HepG2 (cell line): Measurements from ENCODE around the gene PDIA6. TPM values are rescaled to one million over a fixed set of nuclear protein-coding genes. Genes with fewer than 3 reads are reported as not detected.

Source experiments
- AFF4 ChIP-seq: sonication (generic); formaldehyde crosslinking; IDR thresholded peaks from 2 replicates; pipeline ENCODE4 v1.4.0; 2020; ENCODE audit warnings: missing genetic modification reagents
- ATF4 ChIP-seq, 2 experiments: fragments of 450-650 bp in 1 of 2; sonication (generic) in 1 of 2; formaldehyde crosslinking; IDR thresholded peaks; 2 replicates each; pipeline versions ENCODE4 v1.5.0 to v1.8.0; 2020 to 2022; ENCODE audit warnings: mild to moderate bottlenecking in 1 of 2, missing genetic modification reagents in 1 of 2
- CBFB ChIP-seq: sonication (generic); formaldehyde crosslinking; IDR thresholded peaks from 2 replicates; pipeline ENCODE4 v1.4.0; 2020; ENCODE audit warnings: missing genetic modification reagents
- FOXP1 ChIP-seq, 2 experiments: fragments of 450-650 bp in 1 of 2; IDR thresholded peaks; 2 replicates each; pipeline ENCODE4 v1.6.1; 2017 to 2018; ENCODE audit warnings: antibody characterized with exemption in 1 of 2
- IRX3 ChIP-seq: sonication (generic); formaldehyde crosslinking; IDR thresholded peaks from 2 replicates; pipeline ENCODE4 v1.8.1; 2023; ENCODE audit warnings: mild to moderate bottlenecking, low read depth, missing genetic modification reagents, borderline replicate concordance
- LCORL ChIP-seq, 2 experiments: fragments of 450-650 bp in 1 of 2; sonication (generic) in 1 of 2; formaldehyde crosslinking in 1 of 2; IDR thresholded peaks; 2 replicates each; pipeline versions ENCODE4 v1.5.0 to v1.6.1; 2017 to 2020; ENCODE audit warnings: antibody characterized with exemption in 1 of 2, missing genetic modification reagents in 1 of 2
- MEIS2 ChIP-seq: sonication (generic); formaldehyde crosslinking; IDR thresholded peaks from 2 replicates; pipeline ENCODE4 v1.9.0; 2021; ENCODE audit warnings: mild to moderate bottlenecking, missing genetic modification reagents
- MLLT10 ChIP-seq: sonication (generic); formaldehyde crosslinking; IDR thresholded peaks from 2 replicates; pipeline ENCODE4 v1.4.0; 2020; ENCODE audit warnings: missing genetic modification reagents
- MLXIP ChIP-seq: sonication (generic); formaldehyde crosslinking; IDR thresholded peaks from 2 replicates; pipeline ENCODE4 v1.9.0; 2021; ENCODE audit warnings: missing genetic modification reagents, borderline replicate concordance
- NR0B2 ChIP-seq: sonication (generic); formaldehyde crosslinking; IDR thresholded peaks from 2 replicates; pipeline ENCODE4 v1.4.0; 2020; ENCODE audit warnings: mild to moderate bottlenecking, missing genetic modification reagents
- NR3C1 ChIP-seq: sonication (generic); formaldehyde crosslinking; IDR thresholded peaks from 2 replicates; pipeline ENCODE4 v1.4.0; 2020; ENCODE audit warnings: missing genetic modification reagents
- PRMT3 ChIP-seq: sonication (generic); formaldehyde crosslinking; IDR thresholded peaks from 2 replicates; pipeline ENCODE4 v1.8.1; 2022; ENCODE audit warnings: low read depth, mild to moderate bottlenecking, moderate library complexity, missing genetic modification reagents, borderline replicate concordance
- RCOR2 ChIP-seq: IDR thresholded peaks from 2 replicates; pipeline ENCODE4 v1.6.1; 2016; ENCODE audit warnings: missing biosample characterization, missing genetic modification reagents
- SAP130 ChIP-seq: IDR thresholded peaks from 2 replicates; pipeline ENCODE4 v1.6.1; 2016; ENCODE audit warnings: low read depth
- SRSF1 ChIP-seq: fragments of 200-400 bp; formaldehyde crosslinking; optimal IDR thresholded peaks from 2 replicates; pipeline ENCODE3; 2017; ENCODE audit warnings: mild to moderate bottlenecking, low read depth, low read length, moderate library complexity
- ZBTB26 ChIP-seq: IDR thresholded peaks from 2 replicates; pipeline ENCODE4 v1.6.1; 2016; ENCODE audit warnings: missing compliant biosample characterization, missing genetic modification reagents, borderline replicate concordance
- ZNF232 ChIP-seq: sonication (generic); formaldehyde crosslinking; IDR thresholded peaks from 2 replicates; pipeline ENCODE4 v1.4.0; 2020; ENCODE audit warnings: missing genetic modification reagents, borderline replicate concordance
- ZNF329 ChIP-seq: sonication (generic); formaldehyde crosslinking; IDR thresholded peaks from 2 replicates; pipeline ENCODE4 v1.9.0; 2021; ENCODE audit warnings: low read depth, mild to moderate bottlenecking, missing genetic modification reagents
- ZSCAN25 ChIP-seq: sonication (generic); formaldehyde crosslinking; IDR thresholded peaks from 2 replicates; pipeline ENCODE4 v1.8.0; 2022; ENCODE audit warnings: mild to moderate bottlenecking, missing genetic modification reagents
- polyA plus RNA-seq, 8 experiments: library from polyadenylated mRNA; depleted of rRNA in 3 of 8; stranded (reverse) in 7 of 8; unstranded in 1 of 8; fragments of >200 nt; fragmentation: Illumina TruSeq in 4 of 8; extraction: Trizol in 4 of 8; gene quantifications; 2 replicates each; pipeline versions ENCODE4 v1.2.1 to v1.2.3, GENCODE V29; 2011 to 2016; ENCODE audit warnings: low read depth in 4 of 8, missing spikeins in 1 of 8, mixed read lengths in 1 of 8; ENCODE audit not compliant: insufficient read depth in 1 of 8
- total RNA-seq, 5 experiments: library from RNA; depleted of rRNA; stranded (reverse); fragments of >200 nt; fragmentation: Illumina TruSeq; extraction: Trizol; gene quantifications; 2 replicates each; pipeline ENCODE4 v1.2.3, GENCODE V29; 2016; ENCODE audit warnings: low read depth in 1 of 5

The PDIA6 gene
- total and polyA plus RNA-seq, 2 of the 13 experiments (the other 11 are each of a cell fraction or from before 2014, with no cell fraction given): 586 to 642 TPM

GRCh38 chr2:10814571-10815331, 2.2 kb upstream of the PDIA6 start (continued):
- TF ChIP-seq ZBTB26 (CRISPR knock-in tag) (peak; percentile 96), MLXIP (no peak), ZNF329 (CRISPR knock-in tag) (no peak), FOXP1 (IDR thresholded peaks at IDR 0.05) (no peak), FOXP1 (CRISPR knock-in tag; IDR thresholded peaks at IDR 0.05) (no peak), NR0B2 (CRISPR knock-in tag) (peak; percentile 43; the same call in 1 of the 2 replicates), PRMT3 (CRISPR knock-in tag) (no peak), IRX3 (CRISPR knock-in tag) (no peak), NR3C1 (CRISPR knock-in tag) (no peak), SAP130 (peak; percentile 37), MLLT10 (CRISPR knock-in tag) (no peak), ZSCAN25 (no peak), ZNF232 (no peak), ATF4 (CRISPR knock-in tag; IDR thresholded peaks at IDR 0.05) (no peak), AFF4 (CRISPR knock-in tag) (no peak), MEIS2 (CRISPR knock-in tag) (no peak), RCOR2 (CRISPR knock-in tag) (peak; percentile 46; the same call in 1 of the 2 replicates), SRSF1 (no peak), LCORL (IDR thresholded peaks at IDR 0.05) (no peak), LCORL (CRISPR knock-in tag; IDR thresholded peaks at IDR 0.05) (no peak), CBFB (no peak)
